HepG2 (cell line): ENCODE results near the gene SPAG6. TPM values are rescaled to one million over a fixed set of nuclear protein-coding genes. Genes with fewer than 3 reads are reported as not detected.

Experiments used
- GPBP1L1 ChIP-seq: sonication (generic); formaldehyde crosslinking; IDR thresholded peaks from 2 replicates; pipeline ENCODE4 v1.5.0; 2020; ENCODE audit warnings: mild to moderate bottlenecking, missing genetic modification reagents
- KLF13 ChIP-seq: sonication (generic); formaldehyde crosslinking; IDR thresholded peaks from 2 replicates; pipeline ENCODE4 v1.4.0; 2020; ENCODE audit warnings: mild to moderate bottlenecking, missing genetic modification reagents
- POLR2AphosphoS5 ChIP-seq: IDR thresholded peaks from 2 replicates; pipeline ENCODE4 v1.6.1; 2012; ENCODE audit warnings: low read depth, low read length
- ZBTB46 ChIP-seq: sonication (generic); formaldehyde crosslinking; IDR thresholded peaks from 2 replicates; pipeline ENCODE4 v1.4.0; 2020; ENCODE audit warnings: mild to moderate bottlenecking, missing genetic modification reagents, borderline replicate concordance
- ZNF318 ChIP-seq: sonication (generic); formaldehyde crosslinking; IDR thresholded peaks from 2 replicates; pipeline ENCODE4 v1.4.0; 2020; ENCODE audit warnings: mild to moderate bottlenecking, missing genetic modification reagents
- polyA plus RNA-seq, 8 experiments: library from polyadenylated mRNA; depleted of rRNA in 3 of 8; stranded (reverse) in 7 of 8; unstranded in 1 of 8; fragments of >200 nt; fragmentation: Illumina TruSeq in 4 of 8; extraction: Trizol in 4 of 8; gene quantifications; 2 replicates each; pipeline versions ENCODE4 v1.2.1 to v1.2.3, GENCODE V29; 2011 to 2016; ENCODE audit warnings: low read depth in 4 of 8, missing spikeins in 1 of 8, mixed read lengths in 1 of 8; ENCODE audit not compliant: insufficient read depth in 1 of 8
- total RNA-seq, 5 experiments: library from RNA; depleted of rRNA; stranded (reverse); fragments of >200 nt; fragmentation: Illumina TruSeq; extraction: Trizol; gene quantifications; 2 replicates each; pipeline ENCODE4 v1.2.3, GENCODE V29; 2016; ENCODE audit warnings: low read depth in 1 of 5

Gene SPAG6
- total and polyA plus RNA-seq, 2 of the 13 experiments (the other 11 are each of a cell fraction or from before 2014, with no cell fraction given): not detected

- TF ChIP-seq POLR2AphosphoS5 (no peak), ZBTB46 (CRISPR knock-in tag) (no peak), GPBP1L1 (CRISPR knock-in tag) (no peak), ZNF318 (CRISPR knock-in tag) (no peak), KLF13 (CRISPR knock-in tag) (no peak)
These were observed 23.7 kb downstream of the SPAG6 start (continued) for GRCh38 chr10:22368981-22369380.
